ENCODE data around the gene LPIN1. TPM values are rescaled to one million over a fixed set of nuclear protein-coding genes. Genes with fewer than 3 reads are reported as not detected.
"Not testable (repeated sequence)": the region's sequence is repeated elsewhere in the genome, so short reads cannot be mapped to it uniquely, and the experiment has no call there.

LPIN1 gene
- total RNA-seq, 1 donor from 2014 or later = 51.1 TPM

GRCh38 chr2:11832531-11832930, 86.1 kb downstream of the LPIN1 start:
- DNase-seq (ENCODE audit: low spot score) = no peak

DNA sequence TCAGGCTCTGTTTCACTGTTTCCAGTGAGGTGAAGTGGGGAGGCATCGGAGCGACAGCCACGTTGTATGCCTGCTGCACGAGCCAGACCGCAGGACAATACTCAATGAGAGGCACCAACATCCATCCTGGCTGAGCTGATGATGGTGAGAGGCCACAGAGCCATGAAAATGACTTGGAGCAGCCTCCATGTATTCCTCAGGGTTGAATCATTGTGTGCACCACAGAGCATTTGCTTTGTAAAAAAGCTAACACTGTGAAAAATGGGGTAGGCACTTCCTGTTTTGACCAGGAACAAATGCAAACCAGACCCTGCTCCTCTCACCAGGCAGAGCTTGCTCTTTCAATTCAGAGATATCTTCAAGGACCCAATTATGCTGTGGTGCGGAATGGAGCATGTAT, 87.2 kb downstream of the LPIN1 start:
- DNase-seq (ENCODE audit: low spot score) = no peak

DNA sequence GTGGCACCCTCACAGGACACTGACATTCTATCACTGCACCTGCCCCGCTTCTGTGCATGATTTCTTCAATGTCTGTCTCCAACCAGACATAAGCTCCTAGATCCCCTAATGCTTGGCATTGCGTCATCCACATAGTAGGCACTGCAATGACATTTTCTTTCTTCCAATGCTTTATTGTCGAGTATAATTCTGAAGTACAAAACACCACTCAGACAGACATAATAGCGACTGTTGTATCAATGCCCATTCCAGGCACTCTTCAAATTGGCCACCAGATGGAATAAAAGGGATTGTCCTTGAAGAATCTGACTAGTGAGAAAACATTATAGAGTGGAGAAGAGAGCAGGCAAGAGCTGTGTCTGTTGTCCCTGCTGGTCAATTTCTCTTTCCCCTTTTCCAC, 89.0 kb downstream of the LPIN1 start:
- no peak for DNase-seq (ENCODE audit: low spot score)

- DNase-seq (ENCODE audit: low spot score) = no peak
Observed at GRCh38 chr2:11836647-11837219, 90.3 kb downstream of the LPIN1 start.

GRCh38 chr2:11837875-11838734, 91.7 kb downstream of the LPIN1 start:
- no peak for DNase-seq (ENCODE audit: low spot score)

GRCh38 chr2:11839916-11840315, 93.5 kb downstream of the LPIN1 start:
- DNase-seq (ENCODE audit: low spot score) = no peak

GRCh38 chr2:11842336-11842735, 95.9 kb downstream of the LPIN1 start:
- no peak for DNase-seq (ENCODE audit: low spot score)

DNA sequence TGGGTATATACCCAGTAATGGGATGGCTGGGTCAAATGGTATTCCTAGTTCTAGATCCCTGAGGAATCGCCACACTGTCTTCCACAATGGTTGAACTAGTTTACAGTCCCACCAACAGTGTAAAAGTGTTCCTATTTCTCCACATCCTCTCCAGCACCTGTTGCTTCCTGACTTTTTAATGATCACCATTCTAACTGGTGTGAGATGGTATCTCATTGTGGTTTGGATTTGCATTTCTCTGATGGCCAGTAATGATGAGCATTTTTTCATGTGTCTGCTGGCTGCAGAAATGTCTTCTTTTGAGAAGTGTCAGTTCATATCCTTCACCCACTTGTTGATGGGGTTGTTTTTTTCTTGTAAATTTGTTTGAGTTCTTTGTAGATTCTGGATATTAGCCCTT, 98.4 kb downstream of the LPIN1 start:
- not testable (repeated sequence) for DNase-seq (ENCODE audit: low spot score)

- not testable (repeated sequence) for DNase-seq (ENCODE audit: low spot score)
Observed at GRCh38 chr2:11847935-11848334, 101.5 kb downstream of the LPIN1 start.

DNA sequence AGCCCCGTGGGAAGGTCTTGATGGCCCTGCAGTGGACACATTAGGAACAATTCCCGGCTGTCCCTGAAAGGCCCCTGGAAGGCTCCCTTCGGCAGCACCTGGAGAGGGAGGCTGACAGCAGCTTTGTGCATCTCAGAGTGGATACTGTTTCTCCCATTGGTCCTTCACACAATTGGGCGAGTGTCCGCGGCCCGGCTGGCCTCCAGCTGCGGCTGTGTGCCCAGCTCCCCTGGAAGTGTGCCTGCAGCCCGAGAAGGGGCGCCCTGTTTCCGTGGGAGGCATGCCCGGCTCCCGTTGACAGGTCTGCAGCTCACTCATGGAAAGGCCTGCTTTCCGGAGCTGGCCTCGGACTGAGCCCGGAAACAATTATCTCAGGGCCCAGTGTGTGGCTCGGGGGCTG, 103.7 kb downstream of the LPIN1 start:
- no peak for DNase-seq (ENCODE audit: low spot score)

DNA sequence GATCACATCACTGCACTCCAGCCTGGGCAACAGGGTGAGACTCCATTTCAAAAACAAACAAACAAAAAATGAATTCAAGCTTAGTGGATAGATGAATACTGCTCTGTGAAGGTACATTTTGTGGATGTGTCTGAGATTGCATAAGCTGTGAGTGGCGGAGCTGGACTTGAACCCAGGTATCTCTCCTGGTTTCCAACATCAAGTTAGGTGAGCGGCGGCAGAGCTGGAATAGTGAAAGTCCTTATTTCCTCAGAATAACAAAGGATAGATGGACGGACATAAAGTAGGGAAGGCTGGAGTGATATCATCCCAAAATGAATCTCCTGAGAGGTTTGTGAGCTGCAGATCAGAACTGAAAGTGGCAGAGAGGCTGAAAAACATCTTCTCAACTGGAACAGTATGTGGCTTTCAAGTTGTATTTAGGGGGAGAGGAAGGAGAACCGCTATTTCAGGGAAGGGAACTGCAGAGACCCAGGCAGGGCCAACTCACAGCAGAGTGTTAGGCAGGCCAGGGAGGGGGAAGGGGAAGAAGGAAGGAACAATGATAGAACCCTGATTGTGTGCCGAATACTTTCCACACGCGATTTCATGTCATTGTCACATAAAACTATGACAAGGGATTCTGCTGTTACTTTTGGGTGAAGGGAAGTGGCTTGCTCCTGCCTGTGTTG, 106.2 kb downstream of the LPIN1 start:
- DNase-seq (ENCODE audit: low spot score) = no peak

DNA sequence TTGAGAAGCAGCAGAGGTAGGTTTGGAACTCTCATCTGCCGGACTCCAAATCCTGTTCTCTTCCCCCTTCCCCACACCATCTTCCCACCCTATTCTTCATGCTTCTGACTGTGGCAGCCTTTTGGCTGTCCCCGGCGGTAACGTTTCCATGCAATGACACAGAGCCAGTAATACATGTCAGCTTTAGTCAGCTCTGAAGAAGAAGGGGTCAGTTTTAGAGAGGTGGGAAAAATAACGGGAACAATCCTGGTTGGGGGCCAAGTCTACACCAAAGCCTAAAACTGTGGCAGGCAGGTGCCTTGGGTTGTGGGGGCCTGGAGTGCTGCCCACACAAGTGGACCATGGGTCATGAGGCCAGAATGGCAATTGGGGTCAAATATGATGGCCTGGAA, 106.8 kb downstream of the LPIN1 start:
- no peak for DNase-seq (ENCODE audit: low spot score)

GRCh38 chr2:11855064-11855760, 108.8 kb downstream of the LPIN1 start:
- DNase-seq (ENCODE audit: low spot score) = no peak

DNA sequence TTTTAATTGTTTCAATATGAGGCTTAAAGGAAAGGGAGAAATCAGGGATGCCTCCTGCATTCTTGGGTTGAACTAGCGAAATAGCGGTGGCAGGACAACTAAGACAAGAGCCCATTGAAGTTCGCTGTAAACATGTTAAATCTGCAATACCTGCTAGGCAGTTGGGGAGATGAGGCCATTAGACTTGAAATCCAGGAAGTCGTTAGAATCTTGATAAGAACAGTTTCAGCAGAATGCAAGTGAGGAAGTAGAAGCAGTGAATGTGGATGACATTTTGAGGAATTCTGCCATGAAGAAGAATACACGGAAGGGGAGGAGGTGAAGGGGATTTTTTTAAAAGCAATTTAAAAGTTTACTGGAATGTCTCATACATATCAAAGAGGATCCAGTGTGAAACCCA, 109.7 kb downstream of the LPIN1 start:
- no peak for DNase-seq (ENCODE audit: low spot score)

- DNase-seq (ENCODE audit: low spot score) = no peak
Observed at GRCh38 chr2:11858883-11859282, 112.5 kb downstream of the LPIN1 start.

- DNase-seq (ENCODE audit: low spot score) = not testable (repeated sequence)
Observed at GRCh38 chr2:11859975-11860374, 113.5 kb downstream of the LPIN1 start.

- no peak for DNase-seq (ENCODE audit: low spot score)
Observed at GRCh38 chr2:11861044-11861443, 114.6 kb downstream of the LPIN1 start.

DNA sequence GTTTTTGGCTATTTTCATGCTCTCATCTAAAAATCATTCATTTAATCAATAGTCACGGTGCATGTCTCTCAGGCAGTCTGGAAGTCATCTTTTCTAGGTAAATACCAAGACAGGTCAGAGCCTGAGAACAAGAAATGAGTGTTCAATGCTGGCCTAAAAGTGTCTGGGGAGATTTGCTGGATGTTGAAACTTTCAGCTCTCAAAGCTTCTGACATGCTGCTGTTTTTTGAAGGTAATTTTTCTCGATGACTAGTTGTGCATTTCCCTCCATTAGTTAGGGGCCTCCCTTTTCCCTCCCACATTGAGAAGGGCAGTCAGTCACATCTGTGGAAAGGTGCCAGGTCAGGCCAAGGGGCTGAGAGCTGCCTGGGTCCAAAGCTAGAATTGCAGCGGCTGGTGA, 115.6 kb downstream of the LPIN1 start:
- DNase-seq (ENCODE audit: low spot score) = no peak

GRCh38 chr2:11863103-11863502, 116.7 kb downstream of the LPIN1 start:
- no peak for DNase-seq (ENCODE audit: low spot score)

- DNase-seq (ENCODE audit: low spot score) = peak; percentile 78
Observed at GRCh38 chr2:11863513-11864328, 117.3 kb downstream of the LPIN1 start.

- no peak for DNase-seq (ENCODE audit: low spot score)
Observed at GRCh38 chr2:11864724-11865123, 118.3 kb downstream of the LPIN1 start.

All from mucosa of gallbladder (tissue), 1 donor.